Erythroblast (primary cell): Measurements from ENCODE around the gene PSMA5.

Source experiments
- GATA1 ChIP-seq: IDR thresholded peaks from 2 replicates; pipeline ENCODE4 v1.6.1; 2011; ENCODE audit warnings: low read depth, mild to moderate bottlenecking, control low read depth, low read length, moderate library complexity
- POLR2A ChIP-seq: IDR thresholded peaks from 2 replicates; pipeline ENCODE4 v1.6.1; 2011; ENCODE audit warnings: mild to moderate bottlenecking, low read length

- TF ChIP-seq POLR2A = no peak
- no peak for TF ChIP-seq GATA1
Observed at GRCh38 chr1:109443476-109443875, 17.2 kb upstream of the PSMA5 start.
